ENCODE data around the gene MYO5A.

Gene MYO5A

DNA sequence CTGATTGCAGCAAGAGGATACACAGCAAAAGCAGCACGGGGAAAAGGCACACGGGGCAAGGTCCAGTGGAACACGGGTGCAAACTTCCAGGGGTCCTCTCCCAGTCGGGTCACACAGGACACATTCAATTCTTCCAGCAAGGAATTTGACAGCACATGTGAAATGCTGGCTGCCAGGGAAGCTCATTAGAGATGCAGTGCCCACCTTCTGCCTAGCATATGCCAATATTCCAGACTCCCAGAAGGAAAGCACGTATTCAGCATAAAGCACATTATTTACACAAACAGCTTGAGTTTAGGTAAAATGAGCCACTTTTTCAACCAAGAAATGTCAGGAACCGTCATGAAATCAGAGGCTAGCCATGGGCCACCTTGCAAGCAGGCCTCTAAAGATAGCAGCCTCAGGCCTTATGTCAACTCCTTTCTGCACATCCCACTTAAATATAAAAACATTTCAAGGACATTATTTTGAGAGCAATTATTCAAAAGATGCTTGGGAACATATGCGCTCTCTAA, 252.4 kb downstream of the MYO5A start:
- in situ Hi-C loops (cut with MboI; ENCODE audit: low sequenced_read_pairs), result no loop called here

DNA sequence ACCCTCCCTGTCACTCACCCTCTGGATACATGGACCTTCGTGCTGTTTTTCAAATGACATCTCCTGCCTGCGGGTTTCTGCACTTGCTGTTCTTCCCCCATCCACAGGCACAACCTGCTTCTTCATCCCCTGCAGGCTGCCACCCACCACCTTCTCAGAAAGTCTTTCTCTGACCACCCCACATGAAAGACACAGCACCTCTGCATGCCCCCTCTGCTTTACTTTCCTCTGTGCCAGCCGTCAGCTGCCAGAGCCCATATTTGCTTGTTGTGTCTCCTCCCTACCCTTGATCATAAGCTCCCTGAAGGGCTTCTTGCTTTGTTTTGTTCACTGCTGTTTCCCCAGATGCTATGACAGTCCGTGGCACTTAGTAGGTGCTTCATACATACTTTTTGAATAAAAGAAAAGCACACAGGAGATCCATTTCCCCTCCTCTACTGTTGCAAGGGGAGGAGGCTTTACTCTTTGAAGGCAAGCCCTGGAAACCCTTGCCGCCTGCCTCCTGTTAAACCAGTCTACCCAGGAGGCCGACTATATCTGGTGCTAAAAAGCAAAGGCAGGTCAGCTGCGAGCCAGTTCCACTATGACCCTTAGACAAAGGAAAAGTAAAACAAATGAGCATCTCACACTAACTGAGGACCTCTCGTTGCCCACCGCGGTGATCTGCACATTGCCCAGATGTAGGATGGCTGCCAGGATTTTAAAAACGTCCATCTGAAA, 265.0 kb downstream of the MYO5A start:
- in situ Hi-C loops (cut with MboI; ENCODE audit: low sequenced_read_pairs), result no loop called here

DNA sequence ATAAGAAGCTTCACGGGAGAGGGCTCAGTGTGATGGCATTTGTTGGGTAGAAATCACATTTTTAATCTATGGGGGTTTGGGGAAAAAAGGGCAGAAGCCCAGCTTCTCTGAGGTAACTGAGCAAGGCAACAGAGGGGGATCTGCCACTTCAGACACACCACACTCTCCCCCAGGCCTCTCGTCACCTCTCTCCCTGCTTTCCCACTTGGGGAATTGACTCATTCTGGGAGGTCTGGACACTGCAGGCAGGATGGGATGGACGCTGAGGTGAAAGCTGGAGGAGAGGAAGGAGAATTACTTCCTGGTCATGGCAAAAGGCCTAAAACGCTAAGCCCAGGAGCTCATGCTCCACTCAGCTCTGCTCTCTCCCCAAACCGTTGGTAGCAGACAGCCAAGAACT, 266.3 kb downstream of the MYO5A start:
- in situ Hi-C loops (cut with MboI; ENCODE audit: low sequenced_read_pairs), result no loop called here

DNA sequence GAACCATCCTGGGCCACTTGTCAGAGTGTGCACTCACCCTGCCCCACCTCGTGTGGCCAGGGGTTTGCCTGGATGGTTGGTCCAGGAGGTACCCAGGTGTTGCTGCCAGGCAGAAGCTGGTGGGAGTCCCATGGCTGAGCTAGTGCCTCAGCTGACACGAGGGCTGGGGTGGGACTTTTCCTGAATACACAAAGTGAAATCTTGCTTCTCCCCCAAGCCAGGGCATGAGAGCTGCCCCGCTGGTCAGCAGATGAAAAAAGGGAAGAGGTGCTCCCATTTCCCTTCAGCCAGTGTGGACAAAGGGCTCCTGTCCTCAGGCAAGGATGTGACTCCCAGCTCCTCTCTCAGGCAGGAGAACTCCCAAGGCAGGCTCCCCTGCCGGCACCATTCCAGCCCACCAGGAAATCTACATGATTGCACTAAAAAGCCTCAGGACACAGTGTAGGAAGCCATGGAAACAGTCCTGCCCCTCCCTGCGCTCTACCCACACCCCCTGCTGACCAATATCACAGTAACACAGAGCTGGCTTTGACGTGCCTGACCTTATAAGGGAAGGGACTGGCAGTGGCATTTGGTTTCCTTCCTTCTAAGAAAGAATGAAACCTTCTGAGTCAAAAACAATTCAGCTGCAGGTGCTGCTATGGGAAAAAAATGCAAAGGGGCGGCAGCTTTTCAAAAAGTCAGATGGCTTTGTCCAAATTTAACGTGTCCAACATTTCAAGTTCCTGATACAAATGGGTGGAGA, 267.0 kb downstream of the MYO5A start:
- in situ Hi-C loops (cut with MboI; ENCODE audit: low sequenced_read_pairs), result no loop called here

DNA sequence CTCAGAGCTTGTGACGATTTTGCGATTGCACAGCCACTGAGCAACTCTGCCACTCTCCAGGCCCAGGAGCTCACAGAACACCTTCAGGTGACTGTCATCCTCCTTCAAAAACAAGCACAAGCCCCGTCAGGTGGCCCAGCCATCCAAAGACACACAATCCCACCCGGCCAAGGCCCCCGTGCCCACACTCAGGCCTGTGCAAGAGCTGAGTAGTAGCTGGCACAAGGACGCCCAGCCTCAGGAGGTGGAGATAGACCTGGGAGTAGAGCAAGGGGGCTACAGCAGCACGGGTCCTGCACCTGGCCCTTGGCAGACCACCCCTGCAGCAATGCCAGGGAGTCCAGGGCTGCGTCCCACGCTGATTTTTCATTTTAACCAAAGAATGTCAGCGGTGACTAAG, 267.7 kb downstream of the MYO5A start:
- in situ Hi-C loops (cut with MboI; ENCODE audit: low sequenced_read_pairs), result no loop called here

DNA sequence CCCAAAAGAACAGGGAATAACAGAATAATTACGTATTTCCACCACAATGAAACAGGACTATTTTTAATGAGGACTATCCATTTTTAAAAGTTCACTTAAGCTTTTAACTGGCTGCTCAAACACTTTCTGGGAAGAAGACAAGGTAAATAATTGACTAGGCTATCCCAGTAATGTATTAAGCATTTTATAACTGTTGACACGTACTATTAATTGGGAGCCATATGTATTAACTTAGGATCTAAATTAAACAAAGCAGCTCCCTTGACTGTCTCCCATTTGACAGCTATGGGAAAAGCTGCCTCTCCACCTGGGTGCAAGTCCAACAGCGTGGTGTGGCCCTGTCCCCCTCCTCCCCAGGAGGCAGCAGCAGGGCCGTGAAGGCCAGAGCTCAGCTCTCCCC, 269.2 kb downstream of the MYO5A start:
- in situ Hi-C loops (cut with MboI; ENCODE audit: low sequenced_read_pairs), result loop anchor here (5.0 kb wide), 1 partner anchor 473 kb away; no protein-coding TSS in a partner anchor

DNA sequence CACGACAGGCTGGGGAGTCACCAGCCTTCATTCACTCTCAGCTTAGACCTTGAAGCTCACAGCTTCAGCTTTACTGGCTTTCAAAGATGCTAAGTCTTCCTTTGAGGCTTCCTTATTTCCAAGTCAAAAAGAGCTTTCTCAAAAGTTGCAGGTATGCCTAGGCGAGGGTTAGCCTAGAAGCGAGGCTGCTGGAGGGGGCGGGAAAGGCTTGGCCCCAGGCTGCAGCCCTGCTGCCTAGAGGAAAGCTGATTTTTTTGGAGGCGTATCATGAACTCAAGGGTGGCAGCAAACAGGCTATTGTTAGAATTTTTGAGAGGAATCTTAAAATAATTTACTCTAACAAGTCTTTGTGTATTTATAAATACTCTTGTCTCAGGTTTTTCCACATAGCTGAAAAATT, 270.2 kb downstream of the MYO5A start:
- in situ Hi-C loops (cut with MboI; ENCODE audit: low sequenced_read_pairs), result loop anchor here (5.0 kb wide), 1 partner anchor 474 kb away; no protein-coding TSS in a partner anchor

DNA sequence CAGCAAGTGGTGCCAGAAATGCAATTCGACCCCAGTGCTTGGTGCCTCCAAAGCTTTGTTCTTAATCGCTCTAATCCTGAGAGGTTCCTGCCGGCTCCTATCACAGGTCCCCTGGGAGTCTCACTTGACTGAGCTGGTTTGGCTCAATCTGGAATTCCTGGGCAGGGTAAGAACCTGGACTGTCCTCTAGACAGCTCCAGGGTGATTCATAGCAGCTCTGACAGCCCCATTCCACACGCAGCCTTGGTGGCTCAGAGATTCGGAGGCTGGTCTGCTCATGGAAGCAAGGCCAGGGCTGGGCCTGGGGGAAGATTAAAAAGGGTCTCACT, 271.0 kb downstream of the MYO5A start:
- in situ Hi-C loops (cut with MboI; ENCODE audit: low sequenced_read_pairs), result loop anchor here (5.0 kb wide), 1 partner anchor 475 kb away; no protein-coding TSS in a partner anchor
